GM19328 (cell line): ENCODE results near the gene FANCC.

Source experiments
- ATAC-seq: cut with Tn5 transposase; IDR thresholded peaks from one replicate; pipeline ENCODE4 v1.9.1; 2021; ENCODE audit warnings: mild to moderate bottlenecking, moderate library complexity; ENCODE audit not compliant: unreplicated experiment

FANCC gene

GRCh38 chr9:95155220-95155619 is 162.3 kb downstream of the FANCC start:
- no peak for ATAC-seq

GRCh38 chr9:95150903-95151302 is 166.6 kb downstream of the FANCC start:
- ATAC-seq, result no peak

GRCh38 chr9:95148208-95148520 is 169.3 kb downstream of the FANCC start:
- ATAC-seq, result no peak

GRCh38 chr9:95147452-95148207 is 169.9 kb downstream of the FANCC start:
- ATAC-seq, result no peak

GRCh38 chr9:95143591-95144561 is 173.6 kb downstream of the FANCC start:
- ATAC-seq, result no peak

GRCh38 chr9:95142728-95143127 is 174.8 kb downstream of the FANCC start:
- no peak for ATAC-seq

- no peak for ATAC-seq
Observed at GRCh38 chr9:95142315-95142714, 175.2 kb downstream of the FANCC start.

GRCh38 chr9:95140821-95141220 is 176.7 kb downstream of the FANCC start:
- ATAC-seq, result no peak

- ATAC-seq, result no peak
Observed at GRCh38 chr9:95139126-95139525, 178.4 kb downstream of the FANCC start.

GRCh38 chr9:95138474-95138873 is 179.0 kb downstream of the FANCC start:
- no peak for ATAC-seq

- ATAC-seq, result no peak
Observed at GRCh38 chr9:95137587-95138145, 179.8 kb downstream of the FANCC start.

- no peak for ATAC-seq
Observed at GRCh38 chr9:95135756-95136155, 181.8 kb downstream of the FANCC start.

- no peak for ATAC-seq
Observed at GRCh38 chr9:95134457-95134881, 183.0 kb downstream of the FANCC start.

GRCh38 chr9:95133325-95133705 is 184.2 kb downstream of the FANCC start:
- no peak for ATAC-seq

GRCh38 chr9:95132366-95133324 is 184.9 kb downstream of the FANCC start:
- ATAC-seq, result no peak

GRCh38 chr9:95131023-95131943 is 186.2 kb downstream of the FANCC start:
- ATAC-seq, result no peak

GRCh38 chr9:95130484-95130883 is 187.0 kb downstream of the FANCC start:
- ATAC-seq, result no peak

GRCh38 chr9:95129476-95130291 is 187.8 kb downstream of the FANCC start:
- ATAC-seq, result no peak

- no peak for ATAC-seq
Observed at GRCh38 chr9:95128177-95128524, 189.4 kb downstream of the FANCC start.
